BJ (cell line): ENCODE results near the gene PNP. TPM values are rescaled to one million over a fixed set of nuclear protein-coding genes. Genes with fewer than 3 reads are reported as not detected.

Experiments used
- CTCF ChIA-PET: fragments of 350-600 bp; formaldehyde crosslinking; extraction: SDS; loops from one replicate; lab custom pipeline; 2021; ENCODE audit warnings: antibody characterized with exemption, inconsistent platforms; lab: Yijun Ruan, JAX
- POLR2A ChIA-PET: fragments of 300-600 bp; sonication (Branson Sonifier 250); formaldehyde crosslinking; extraction: SDS; loops from one replicate; lab custom pipeline; 2021; ENCODE audit warnings: antibody characterized with exemption; lab: Charles Lee
- DNase-seq: peaks from one replicate; pipeline ENCODE4 v3.0.0-alpha.2; 2011; ENCODE audit warnings: low read depth
- H3K27me3 ChIP-seq: 2 replicates; pipeline ENCODE4 v1.6.0; 2011; ENCODE audit warnings: low read length; ENCODE audit not compliant: control insufficient read depth, insufficient read depth
- H3K36me3 ChIP-seq: 2 replicates; pipeline ENCODE4 v1.5.1; 2011; ENCODE audit warnings: low read length; ENCODE audit not compliant: control insufficient read depth, insufficient read depth
- H3K4me3 ChIP-seq: 2 replicates; pipeline ENCODE4 v1.5.1; 2011; ENCODE audit warnings: low read depth, mild to moderate bottlenecking, control low read depth, low read length
- polyA plus RNA-seq: library from polyadenylated mRNA; depleted of rRNA; stranded (reverse); fragments of >200 nt; gene quantifications from 2 replicates; pipeline ENCODE4 v1.2.3, GENCODE V29; 2011; rRNA removed
- TF ChIP-seq, protein P1 (sequence below): IDR thresholded peaks from 2 replicates; pipeline ENCODE4 v1.5.1; 2011; ENCODE audit warnings: low read depth, mild to moderate bottlenecking, control low read depth, inconsistent platforms, low read length, moderate library complexity; ENCODE audit not compliant: insufficient read depth

Gene PNP
- polyA plus RNA-seq, 1 experiment = 21.4 TPM

- POLR2A ChIA-PET = no interaction called here
- CTCF ChIA-PET = no interaction called here
- Histone ChIP-seq H3K27me3 (no peaks in the 10 kb centered on the region), H3K4me3 (no peak overlapping the region), H3K36me3 (no peaks in the 10 kb centered on the region)
- no peak for DNase-seq
- TF ChIP-seq, protein P1, sequence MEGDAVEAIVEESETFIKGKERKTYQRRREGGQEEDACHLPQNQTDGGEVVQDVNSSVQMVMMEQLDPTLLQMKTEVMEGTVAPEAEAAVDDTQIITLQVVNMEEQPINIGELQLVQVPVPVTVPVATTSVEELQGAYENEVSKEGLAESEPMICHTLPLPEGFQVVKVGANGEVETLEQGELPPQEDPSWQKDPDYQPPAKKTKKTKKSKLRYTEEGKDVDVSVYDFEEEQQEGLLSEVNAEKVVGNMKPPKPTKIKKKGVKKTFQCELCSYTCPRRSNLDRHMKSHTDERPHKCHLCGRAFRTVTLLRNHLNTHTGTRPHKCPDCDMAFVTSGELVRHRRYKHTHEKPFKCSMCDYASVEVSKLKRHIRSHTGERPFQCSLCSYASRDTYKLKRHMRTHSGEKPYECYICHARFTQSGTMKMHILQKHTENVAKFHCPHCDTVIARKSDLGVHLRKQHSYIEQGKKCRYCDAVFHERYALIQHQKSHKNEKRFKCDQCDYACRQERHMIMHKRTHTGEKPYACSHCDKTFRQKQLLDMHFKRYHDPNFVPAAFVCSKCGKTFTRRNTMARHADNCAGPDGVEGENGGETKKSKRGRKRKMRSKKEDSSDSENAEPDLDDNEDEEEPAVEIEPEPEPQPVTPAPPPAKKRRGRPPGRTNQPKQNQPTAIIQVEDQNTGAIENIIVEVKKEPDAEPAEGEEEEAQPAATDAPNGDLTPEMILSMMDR = no peak
Observed at GRCh38 chr14:20524027-20524426, 54.8 kb downstream of the PNP start.

Other genes with a start within 250 kb of the PNP start
- not detected in 2 replicates for gene OR11H6, start 245.7 kb upstream of the PNP start, polyA plus RNA-seq
- gene OR11H7, start 240.4 kb upstream of the PNP start, polyA plus RNA-seq = not detected in 2 replicates
- not detected in 2 replicates for gene OR11H4, start 230.1 kb upstream of the PNP start, polyA plus RNA-seq
- 11.4 and 13.7 TPM in 2 replicates for gene TTC5, start 163.5 kb upstream of the PNP start, polyA plus RNA-seq
- 41.0 and 69.8 TPM in 2 replicates for gene CCNB1IP1, start 136.1 kb upstream of the PNP start, polyA plus RNA-seq
- 8.2 and 13.6 TPM in 2 replicates for gene PARP2, start 125.8 kb upstream of the PNP start, polyA plus RNA-seq
- gene TEP1, start 55.9 kb upstream of the PNP start, polyA plus RNA-seq = 12.2 and 12.7 TPM in 2 replicates
- gene KLHL33, start 33.2 kb upstream of the PNP start, polyA plus RNA-seq = 0.12 and 0.22 TPM in 2 replicates
- gene OSGEP, start 14.6 kb upstream of the PNP start, polyA plus RNA-seq = 21.2 and 28.9 TPM in 2 replicates
- gene APEX1, start 14.2 kb upstream of the PNP start, polyA plus RNA-seq = 219 and 237 TPM in 2 replicates
- gene PIP4P1, start 8.0 kb upstream of the PNP start, polyA plus RNA-seq = 28.6 and 38.3 TPM in 2 replicates
- gene RNASE10, start 36.1 kb downstream of the PNP start, polyA plus RNA-seq = not detected in 2 replicates
- not detected in 2 replicates for gene RNASE9, start 91.6 kb downstream of the PNP start, polyA plus RNA-seq
- gene RNASE11, start 118.6 kb downstream of the PNP start, polyA plus RNA-seq = not detected in 2 replicates
- gene RNASE12, start 122.0 kb downstream of the PNP start, polyA plus RNA-seq = not detected in 2 replicates
- not detected in 2 replicates for gene OR6S1, start 172.3 kb downstream of the PNP start, polyA plus RNA-seq
- gene RNASE4, start 215.2 kb downstream of the PNP start, polyA plus RNA-seq = 38.6 and 42.4 TPM in 2 replicates
- gene ANG, start 219.4 kb downstream of the PNP start, polyA plus RNA-seq = 9.2 and 12.7 TPM in 2 replicates